ENCODE measurements around the gene CGNL1. TPM values are rescaled to one million over a fixed set of nuclear protein-coding genes. Genes with fewer than 3 reads are reported as not detected.

The CGNL1 gene
- total RNA-seq: not detected

GRCh38 chr15:57375827-57376695 is at the start of gene CGNL1:
CGNL1 (plus strand) TSS chr15:57376505; CDS start chr15:57438000, 61,495 bp downstream.
- no peak for DNase-seq
- no peaks in the 10 kb centered on the region for H3K9me3 Mint-ChIP-seq
- H3K4me1 Mint-ChIP-seq (ENCODE audit: low read depth): peaks cover 11% of the 10 kb centered on the region
- CTCF ChIA-PET: interaction anchor here (0.8 kb wide), 1 partner anchor 28 kb away, joined by 3 read pairs; no protein-coding TSS in a partner anchor
- H3K36me3 Mint-ChIP-seq: no peaks in the 10 kb centered on the region
- H3K4me3 Mint-ChIP-seq: peak within 1 kb of the TSS; percentile 60
- intact Hi-C loops (cut with micrococcal nuclease): no loop called here
- POLR2A ChIA-PET: no interaction called here
- H3K27me3 Mint-ChIP-seq: peaks cover 42% of the 10 kb centered on the region
- no peak within 1 kb of the TSS for H3K27ac Mint-ChIP-seq

- ChIA-PET POLR2A (no interaction called here), CTCF (interaction anchor here (0.6 to 2.1 kb wide), 3 partner anchors 13 to 836 kb away, joined by 3 to 7 read pairs (median 5); no protein-coding TSS in a partner anchor)
- Mint-ChIP-seq H3K27me3 (peaks cover 7% of the 10 kb centered on the region), H3K4me3 (no peak overlapping the region), H3K4me1 (ENCODE audit: low read depth) (peaks cover 2% of the 10 kb centered on the region), H3K36me3 (no peaks in the 10 kb centered on the region), H3K9me3 (no peaks in the 10 kb centered on the region), H3K27ac (no peak overlapping the region)
- intact Hi-C loops (cut with micrococcal nuclease): no loop called here
- DNase-seq: no peak
Measured at GRCh38 chr15:57327985-57328471, 48.3 kb upstream of the CGNL1 start.

- no peak overlapping the region for H3K27ac Mint-ChIP-seq
- H3K27me3 Mint-ChIP-seq: peaks cover 7% of the 10 kb centered on the region
- POLR2A ChIA-PET: no interaction called here
- no peaks in the 10 kb centered on the region for H3K36me3 Mint-ChIP-seq
- H3K4me3 Mint-ChIP-seq: no peak overlapping the region
- intact Hi-C loops (cut with micrococcal nuclease): no loop called here
- no peaks in the 10 kb centered on the region for H3K9me3 Mint-ChIP-seq
- CTCF ChIA-PET: interaction anchor here (0.6 to 2.1 kb wide), 5 partner anchors 13 to 837 kb away, joined by 3 to 7 read pairs (median 5); no protein-coding TSS in a partner anchor
- H3K4me1 Mint-ChIP-seq (ENCODE audit: low read depth): peaks cover 2% of the 10 kb centered on the region
- no peak for DNase-seq
Measured at GRCh38 chr15:57328479-57328878, 47.8 kb upstream of the CGNL1 start.

GRCh38 chr15:57328897-57329296 is 47.4 kb upstream of the CGNL1 start:
- H3K4me1 Mint-ChIP-seq (ENCODE audit: low read depth): peaks cover 2% of the 10 kb centered on the region
- no peaks in the 10 kb centered on the region for H3K36me3 Mint-ChIP-seq
- H3K9me3 Mint-ChIP-seq: no peaks in the 10 kb centered on the region
- H3K27ac Mint-ChIP-seq: no peak overlapping the region
- no peak overlapping the region for H3K4me3 Mint-ChIP-seq
- ChIA-PET CTCF (interaction anchor here (0.6 to 1.8 kb wide), 3 partner anchors 12 to 23 kb away, joined by 3 to 5 read pairs (median 5); no protein-coding TSS in a partner anchor), POLR2A (no interaction called here)
- H3K27me3 Mint-ChIP-seq: peaks cover 7% of the 10 kb centered on the region
- intact Hi-C loops (cut with micrococcal nuclease): no loop called here
- DNase-seq: no peak

GRCh38 chr15:57329582-57330367 is 46.5 kb upstream of the CGNL1 start:
- peaks cover 10% of the 10 kb centered on the region for H3K27me3 Mint-ChIP-seq
- no peak overlapping the region for H3K4me3 Mint-ChIP-seq
- CTCF ChIA-PET: interaction anchor here (1.5 to 1.8 kb wide), 2 partner anchors 11 to 23 kb away, joined by 5 read pairs; no protein-coding TSS in a partner anchor
- intact Hi-C loops (cut with micrococcal nuclease): no loop called here
- POLR2A ChIA-PET: no interaction called here
- no peak for DNase-seq
- H3K4me1 Mint-ChIP-seq (ENCODE audit: low read depth): peaks cover 2% of the 10 kb centered on the region
- H3K9me3 Mint-ChIP-seq: no peaks in the 10 kb centered on the region
- H3K27ac Mint-ChIP-seq: no peak overlapping the region
- H3K36me3 Mint-ChIP-seq: no peaks in the 10 kb centered on the region

- Mint-ChIP-seq H3K27ac (no peak overlapping the region), H3K4me1 (ENCODE audit: low read depth) (peaks cover 2% of the 10 kb centered on the region), H3K27me3 (peaks cover 13% of the 10 kb centered on the region), H3K4me3 (no peak overlapping the region), H3K36me3 (no peaks in the 10 kb centered on the region), H3K9me3 (no peaks in the 10 kb centered on the region)
- ChIA-PET POLR2A (no interaction called here), CTCF (no interaction called here)
- intact Hi-C loops (cut with micrococcal nuclease): no loop called here
- DNase-seq: no peak
Measured at GRCh38 chr15:57330619-57331340, 45.5 kb upstream of the CGNL1 start.

- no peaks in the 10 kb centered on the region for H3K36me3 Mint-ChIP-seq
- H3K4me1 Mint-ChIP-seq (ENCODE audit: low read depth): peaks cover 2% of the 10 kb centered on the region
- H3K27me3 Mint-ChIP-seq: peaks cover 16% of the 10 kb centered on the region
- H3K9me3 Mint-ChIP-seq: no peaks in the 10 kb centered on the region
- no peak overlapping the region for H3K27ac Mint-ChIP-seq
- H3K4me3 Mint-ChIP-seq: no peak overlapping the region
- intact Hi-C loops (cut with micrococcal nuclease): no loop called here
- CTCF ChIA-PET: no interaction called here
- no peak for DNase-seq
- POLR2A ChIA-PET: no interaction called here
Measured at GRCh38 chr15:57332326-57332725, 44.0 kb upstream of the CGNL1 start.

GRCh38 chr15:57333487-57333886 is 42.8 kb upstream of the CGNL1 start:
- no peak for DNase-seq
- POLR2A ChIA-PET: no interaction called here
- Mint-ChIP-seq H3K9me3 (no peaks in the 10 kb centered on the region), H3K36me3 (no peaks in the 10 kb centered on the region), H3K4me1 (ENCODE audit: low read depth) (peaks cover 2% of the 10 kb centered on the region), H3K4me3 (no peak overlapping the region), H3K27me3 (peaks cover 18% of the 10 kb centered on the region), H3K27ac (no peak overlapping the region)
- CTCF ChIA-PET: no interaction called here
- intact Hi-C loops (cut with micrococcal nuclease): no loop called here

- Mint-ChIP-seq H3K27ac (no peak overlapping the region), H3K4me1 (ENCODE audit: low read depth) (peaks cover 2% of the 10 kb centered on the region), H3K36me3 (no peaks in the 10 kb centered on the region), H3K4me3 (no peak overlapping the region), H3K27me3 (peaks cover 18% of the 10 kb centered on the region), H3K9me3 (no peaks in the 10 kb centered on the region)
- intact Hi-C loops (cut with micrococcal nuclease): no loop called here
- ChIA-PET CTCF (no interaction called here), POLR2A (no interaction called here)
- DNase-seq: no peak
Measured at GRCh38 chr15:57334257-57334656, 42.0 kb upstream of the CGNL1 start.

- POLR2A ChIA-PET: no interaction called here
- CTCF ChIA-PET: interaction anchor here (0.7 kb wide), 1 partner anchor 440 kb away, joined by 3 read pairs; no protein-coding TSS in a partner anchor
- intact Hi-C loops (cut with micrococcal nuclease): no loop called here
- Mint-ChIP-seq H3K27ac (no peak overlapping the region), H3K27me3 (peaks cover 18% of the 10 kb centered on the region), H3K36me3 (no peaks in the 10 kb centered on the region), H3K9me3 (no peaks in the 10 kb centered on the region), H3K4me3 (no peak overlapping the region), H3K4me1 (ENCODE audit: low read depth) (peaks cover 1% of the 10 kb centered on the region)
- DNase-seq: no peak
Measured at GRCh38 chr15:57335293-57335715, 41.0 kb upstream of the CGNL1 start.

- ChIA-PET CTCF (no interaction called here), POLR2A (no interaction called here)
- H3K36me3 Mint-ChIP-seq: no peaks in the 10 kb centered on the region
- H3K27ac Mint-ChIP-seq: no peak overlapping the region
- no peak overlapping the region for H3K4me3 Mint-ChIP-seq
- intact Hi-C loops (cut with micrococcal nuclease): no loop called here
- no peaks in the 10 kb centered on the region for H3K4me1 Mint-ChIP-seq (ENCODE audit: low read depth)
- DNase-seq: no peak
- H3K9me3 Mint-ChIP-seq: no peaks in the 10 kb centered on the region
- H3K27me3 Mint-ChIP-seq: peaks cover 15% of the 10 kb centered on the region
Measured at GRCh38 chr15:57335719-57336118, 40.6 kb upstream of the CGNL1 start.
